Thoracic aorta (tissue), 2 donors: ENCODE data around the gene RAB3IL1. TPM values are rescaled to one million over a fixed set of nuclear protein-coding genes. Genes with fewer than 3 reads are reported as not detected.

ENCODE experiments used
- ATAC-seq: fragments of 150-250 bp; one replicate; pipeline ENCODE4 v1.8.0; 2017; ENCODE audit warnings: low read depth; ENCODE audit not compliant: insufficient number of reproducible peaks, low FRiP score
- DNase-seq: peaks from one replicate; pipeline ENCODE4 v3.0.0-alpha.2; 2020; ENCODE audit warnings: low spot score
- H3K27ac ChIP-seq, 2 donors: fragments of 200-600 bp; sonication (generic); 1 replicate in 1 of 2; 2 replicates in 1 of 2; pipeline ENCODE4 v1.5.1; 2016; ENCODE audit warnings: mild to moderate bottlenecking in 2 of 2, moderate library complexity in 2 of 2
- H3K27me3 ChIP-seq: fragments of 200-600 bp; sonication (generic); replicated peaks from 2 replicates; pipeline ENCODE4 v1.6.0; 2016; ENCODE audit warnings: mild to moderate bottlenecking; ENCODE audit not compliant: insufficient read depth
- H3K36me3 ChIP-seq: fragments of 200-600 bp; sonication (generic); one replicate; pipeline ENCODE4 v1.5.1; 2016
- H3K4me1 ChIP-seq, 2 donors: fragments of 200-600 bp; sonication (generic); 1 replicate in 1 of 2; 2 replicates in 1 of 2; pipeline versions ENCODE4 v1.5.1 to v1.6.0; 2016; ENCODE audit warnings: low read depth in 2 of 2, mild to moderate bottlenecking in 1 of 2; ENCODE audit not compliant: control insufficient read depth in 1 of 2
- H3K4me3 ChIP-seq: fragments of 200-600 bp; sonication (generic); 2 replicates; pipeline ENCODE4 v1.5.1; 2016; ENCODE audit warnings: mild to moderate bottlenecking
- H3K9me3 ChIP-seq: fragments of 200-600 bp; sonication (generic); 2 replicates; pipeline ENCODE4 v1.5.1; 2016
- total RNA-seq, 2 donors: library from RNA; depleted of rRNA; stranded (reverse); fragments of >200 nt; gene quantifications; one replicate each; pipeline versions ENCODE4 v1.1.0 to v1.2.3, GENCODE V29; 2016
- TF ChIP-seq, protein P1 (sequence below): fragments of 200-600 bp; sonication (generic); IDR thresholded peaks from one replicate; pipeline ENCODE4 v1.5.1; 2019; ENCODE audit warnings: antibody characterized with exemption

The RAB3IL1 gene
- total RNA-seq, 2 donors from 2014 or later: 20.8 to 45.4 TPM

DNA sequence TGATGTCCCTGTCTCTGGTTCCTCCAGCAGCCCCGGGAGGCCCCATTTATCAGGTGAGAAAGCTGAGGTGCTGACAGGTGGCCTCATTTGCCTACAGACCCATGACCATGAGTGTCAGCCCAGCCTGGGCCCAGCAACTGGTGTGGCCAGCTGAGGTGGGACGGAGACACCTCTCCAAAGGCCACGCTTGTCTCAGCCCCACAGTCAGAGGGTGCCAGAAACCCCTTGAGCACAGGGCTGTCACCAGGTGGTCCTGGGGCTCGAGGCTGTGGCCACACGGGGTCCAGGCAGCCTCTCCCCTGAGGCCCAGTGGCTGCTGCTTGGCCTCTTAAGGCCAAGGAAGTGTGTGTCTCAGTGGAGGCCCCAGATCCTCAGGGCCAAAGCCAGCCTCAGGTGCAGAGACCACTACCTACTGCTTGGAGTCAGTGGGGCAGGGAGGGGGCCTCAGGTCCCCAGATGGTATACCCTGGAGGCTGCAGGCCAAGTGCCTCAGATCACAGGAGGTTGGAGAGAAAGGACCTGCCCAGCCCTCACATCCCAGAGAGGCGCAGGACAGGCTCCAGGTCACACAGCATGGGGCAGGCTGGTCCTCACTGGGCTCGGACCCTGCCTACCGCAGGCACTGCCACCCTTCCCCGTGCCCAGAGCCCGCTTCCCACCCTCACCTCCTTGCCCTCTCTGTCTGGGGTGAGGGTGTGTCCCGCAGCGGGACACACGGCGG lies 11.4 kb downstream of the RAB3IL1 start:
- ATAC-seq (no peak), DNase-seq (no peak)
- Histone ChIP-seq H3K27ac (no peak overlapping the region), H3K9me3 (no peaks in the 10 kb centered on the region), H3K27me3 (no peaks in the 10 kb centered on the region), H3K4me3 (no peak overlapping the region), H3K4me1 (peaks cover 0 to 5% of the 10 kb centered on the region in 2 donors), H3K36me3 (peaks cover 18% of the 10 kb centered on the region)
- TF ChIP-seq, protein P1, sequence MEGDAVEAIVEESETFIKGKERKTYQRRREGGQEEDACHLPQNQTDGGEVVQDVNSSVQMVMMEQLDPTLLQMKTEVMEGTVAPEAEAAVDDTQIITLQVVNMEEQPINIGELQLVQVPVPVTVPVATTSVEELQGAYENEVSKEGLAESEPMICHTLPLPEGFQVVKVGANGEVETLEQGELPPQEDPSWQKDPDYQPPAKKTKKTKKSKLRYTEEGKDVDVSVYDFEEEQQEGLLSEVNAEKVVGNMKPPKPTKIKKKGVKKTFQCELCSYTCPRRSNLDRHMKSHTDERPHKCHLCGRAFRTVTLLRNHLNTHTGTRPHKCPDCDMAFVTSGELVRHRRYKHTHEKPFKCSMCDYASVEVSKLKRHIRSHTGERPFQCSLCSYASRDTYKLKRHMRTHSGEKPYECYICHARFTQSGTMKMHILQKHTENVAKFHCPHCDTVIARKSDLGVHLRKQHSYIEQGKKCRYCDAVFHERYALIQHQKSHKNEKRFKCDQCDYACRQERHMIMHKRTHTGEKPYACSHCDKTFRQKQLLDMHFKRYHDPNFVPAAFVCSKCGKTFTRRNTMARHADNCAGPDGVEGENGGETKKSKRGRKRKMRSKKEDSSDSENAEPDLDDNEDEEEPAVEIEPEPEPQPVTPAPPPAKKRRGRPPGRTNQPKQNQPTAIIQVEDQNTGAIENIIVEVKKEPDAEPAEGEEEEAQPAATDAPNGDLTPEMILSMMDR: no peak

DNA sequence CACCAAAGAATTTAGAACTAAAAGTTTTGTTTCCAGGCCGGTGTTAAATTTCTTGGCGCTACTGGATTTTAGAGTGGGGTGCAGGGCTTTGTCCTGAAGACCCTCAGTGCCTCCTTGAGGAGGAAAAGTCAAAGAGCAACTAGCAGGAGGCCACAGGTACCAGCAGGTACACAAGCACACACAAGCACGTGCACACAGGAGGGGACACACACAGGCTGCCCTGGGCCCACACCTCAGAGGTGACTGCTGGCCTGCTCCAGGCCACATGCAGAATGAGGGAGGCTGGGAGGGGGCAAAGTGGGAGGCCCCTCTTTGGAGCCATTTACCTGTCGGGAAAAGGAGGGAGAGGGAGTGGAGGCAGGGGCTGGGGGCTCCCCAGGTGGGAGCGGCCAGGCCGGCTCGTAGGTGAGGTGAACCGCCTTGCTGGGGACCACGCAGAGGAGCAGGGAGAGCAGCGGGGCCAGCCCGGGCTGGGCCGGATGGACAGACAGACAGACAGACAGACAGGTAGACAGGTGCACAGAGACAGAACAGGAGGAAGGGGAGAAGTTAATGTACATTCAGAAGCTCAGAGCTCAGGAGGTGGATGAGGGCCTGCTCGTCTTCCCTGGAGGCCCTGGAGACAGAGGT lies 12.2 kb downstream of the RAB3IL1 start:
- no peak for ATAC-seq
- TF ChIP-seq, protein P1: no peak

DNA sequence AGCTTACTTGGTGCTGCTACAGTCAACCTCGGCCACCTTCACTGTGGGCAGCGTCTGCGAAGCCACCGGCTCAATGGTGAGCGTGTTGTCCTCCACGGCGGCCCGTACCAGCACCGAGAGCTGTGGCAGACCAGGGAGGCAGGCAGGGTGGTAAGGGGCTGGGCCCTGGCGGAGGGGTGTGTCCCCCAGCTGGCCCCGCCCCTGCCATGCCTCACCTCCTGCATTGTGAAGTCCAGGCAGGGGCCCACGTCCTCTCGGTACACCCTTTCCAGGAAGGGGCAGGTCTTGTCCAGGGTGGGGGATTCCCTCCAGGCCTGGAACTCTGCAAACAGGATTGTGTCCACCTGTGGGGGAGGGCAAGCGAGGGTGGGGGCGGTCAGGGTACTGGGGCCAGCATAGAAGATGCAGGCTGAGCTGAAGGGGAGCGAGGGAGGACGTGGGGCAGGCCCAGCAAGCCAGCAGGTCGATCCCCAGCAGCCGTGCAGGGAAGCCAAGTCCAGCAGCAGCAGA lies 12.8 kb downstream of the RAB3IL1 start:
- Histone ChIP-seq H3K4me1 (peaks cover 0 to 5% of the 10 kb centered on the region in 2 donors), H3K4me3 (no peak overlapping the region), H3K27ac (no peak overlapping the region), H3K36me3 (peaks cover 18% of the 10 kb centered on the region), H3K9me3 (no peaks in the 10 kb centered on the region), H3K27me3 (no peaks in the 10 kb centered on the region)
- TF ChIP-seq, protein P1: no peak
- no peak for DNase-seq
- no peak for ATAC-seq

More for the DNA sequence above, 12.2 kb downstream of the RAB3IL1 start:
- H3K27ac ChIP-seq: no peak overlapping the region
- peaks cover 18% of the 10 kb centered on the region for H3K36me3 ChIP-seq
- H3K4me3 ChIP-seq: no peak overlapping the region
- no peak for DNase-seq
- peaks cover 0 to 5% of the 10 kb centered on the region in 2 donors for H3K4me1 ChIP-seq
- no peaks in the 10 kb centered on the region for H3K27me3 ChIP-seq
- no peaks in the 10 kb centered on the region for H3K9me3 ChIP-seq

DNA sequence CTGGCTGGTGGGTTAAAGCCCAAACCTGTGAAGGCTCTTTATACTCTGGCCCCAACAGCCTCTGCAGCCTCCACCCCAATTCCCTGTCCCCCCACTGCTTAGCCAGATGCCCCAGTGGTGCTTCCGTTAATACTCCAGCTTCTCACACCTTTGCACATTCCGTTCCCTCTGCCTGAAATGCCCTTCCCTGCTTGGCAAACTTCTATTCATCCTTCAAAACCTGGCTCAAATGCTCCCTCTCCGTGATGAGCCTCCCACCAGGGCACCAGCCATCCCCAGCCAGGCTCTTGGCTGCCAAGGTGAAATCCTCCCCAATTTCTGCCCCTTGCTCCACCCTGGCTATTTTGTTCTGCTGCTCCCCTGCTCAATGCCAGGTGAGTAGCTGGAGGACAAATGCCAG lies 13.5 kb downstream of the RAB3IL1 start:
- Histone ChIP-seq H3K4me3 (no peak overlapping the region), H3K27ac (no peak overlapping the region), H3K9me3 (no peaks in the 10 kb centered on the region), H3K27me3 (no peaks in the 10 kb centered on the region), H3K36me3 (peaks cover 18% of the 10 kb centered on the region), H3K4me1 (peaks cover 0 to 4% of the 10 kb centered on the region in 2 donors)
- no peak for ATAC-seq
- DNase-seq: no peak
- TF ChIP-seq, protein P1: no peak

DNA sequence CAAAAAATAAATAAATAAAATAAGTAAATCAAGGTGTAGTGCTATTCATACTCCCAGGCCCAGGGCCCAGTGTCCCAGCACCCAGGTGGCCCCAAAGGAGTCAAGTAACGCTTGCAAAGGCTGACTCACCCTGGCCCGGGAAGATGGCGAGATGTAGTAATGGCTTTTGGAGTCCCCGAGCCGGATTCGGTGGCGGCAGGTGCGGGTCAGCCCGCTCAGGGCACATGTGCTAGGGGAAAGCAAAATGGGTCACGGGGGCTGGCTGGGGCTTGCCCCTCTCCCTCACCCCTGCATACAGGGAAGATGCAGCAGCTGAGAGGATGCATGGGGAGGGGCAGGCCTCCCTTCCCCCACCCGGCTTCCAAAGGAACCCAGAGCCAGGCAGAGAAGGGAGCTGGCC lies 15.1 kb downstream of the RAB3IL1 start:
- TF ChIP-seq, protein P1: no peak
- peaks cover 13% of the 10 kb centered on the region for H3K36me3 ChIP-seq
- H3K4me3 ChIP-seq: no peak overlapping the region
- H3K4me1 ChIP-seq: peaks cover 0 to 4% of the 10 kb centered on the region in 2 donors
- ATAC-seq (no peak), DNase-seq (no peak)
- H3K27ac ChIP-seq: no peak overlapping the region
- H3K27me3 ChIP-seq: no peaks in the 10 kb centered on the region
- H3K9me3 ChIP-seq: no peaks in the 10 kb centered on the region
